HG03575 (cell line): Measurements from ENCODE around the gene KANK4.
"Not testable (repeated sequence)": the region's sequence is repeated elsewhere in the genome, so short reads cannot be mapped to it uniquely, and the experiment has no call there.

ENCODE experiments used
- ATAC-seq: cut with Tn5 transposase; IDR thresholded peaks from one replicate; pipeline ENCODE4 v1.9.1; 2021; ENCODE audit not compliant: unreplicated experiment, insufficient number of reproducible peaks, low FRiP score; ENCODE audit errors: extremely low read depth

The KANK4 gene

DNA sequence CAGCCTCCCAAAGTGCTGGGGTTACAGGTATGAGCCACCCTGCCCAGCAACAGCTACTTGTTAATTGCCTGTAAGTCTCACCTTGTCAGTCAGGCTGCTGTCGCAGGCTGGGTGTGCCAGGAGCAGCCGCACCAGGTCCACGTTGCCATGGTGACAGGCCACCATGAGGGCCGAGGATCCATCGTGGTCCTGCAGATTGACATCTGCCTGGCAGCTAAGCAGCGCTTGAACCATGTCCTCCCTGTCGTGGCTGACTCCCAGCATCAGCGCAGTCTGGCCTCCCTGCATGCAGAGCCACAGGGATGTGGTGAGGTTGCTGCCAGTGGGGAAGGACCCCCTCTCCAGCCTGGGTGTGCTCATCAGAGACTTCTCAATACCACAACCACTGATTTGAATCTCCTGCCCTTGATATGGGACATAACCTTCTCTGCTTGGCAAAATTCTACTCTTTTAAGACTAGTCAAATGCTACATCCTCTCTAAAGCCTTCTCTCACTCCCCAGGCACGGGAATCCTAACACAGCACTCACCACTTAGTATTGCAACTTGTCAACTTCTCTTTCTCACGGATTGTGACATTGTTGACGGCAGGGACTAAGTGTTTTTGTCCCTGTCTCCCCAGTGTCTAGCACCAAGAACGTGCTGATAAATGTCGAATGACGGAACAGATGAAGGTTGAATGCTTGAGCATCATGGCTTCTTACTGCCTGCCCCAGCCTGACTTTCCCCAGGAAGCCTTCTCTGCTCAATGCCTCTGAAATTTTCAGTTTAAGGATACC is 71.7 kb downstream of the KANK4 start:
- ATAC-seq: no peak

DNA sequence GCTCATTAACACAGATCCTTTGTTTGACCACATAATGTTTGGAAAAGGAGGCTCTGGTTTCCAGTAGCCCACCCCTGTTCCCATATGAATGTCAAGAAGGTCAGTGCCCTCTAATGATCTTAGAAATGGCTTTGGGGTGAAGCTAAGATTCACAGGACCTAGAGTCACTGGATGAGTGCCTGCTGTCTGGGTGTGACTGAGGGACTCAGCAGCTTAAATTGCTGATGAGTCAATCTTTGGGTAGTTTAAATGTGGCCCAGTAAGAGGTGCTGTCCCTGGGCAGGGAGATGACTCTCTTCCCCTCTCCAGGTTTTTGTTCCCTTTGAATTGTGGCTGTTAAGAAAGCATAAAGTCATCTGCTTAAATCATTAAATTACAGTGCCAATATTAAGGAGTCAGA is 74.0 kb downstream of the KANK4 start:
- ATAC-seq: no peak

DNA sequence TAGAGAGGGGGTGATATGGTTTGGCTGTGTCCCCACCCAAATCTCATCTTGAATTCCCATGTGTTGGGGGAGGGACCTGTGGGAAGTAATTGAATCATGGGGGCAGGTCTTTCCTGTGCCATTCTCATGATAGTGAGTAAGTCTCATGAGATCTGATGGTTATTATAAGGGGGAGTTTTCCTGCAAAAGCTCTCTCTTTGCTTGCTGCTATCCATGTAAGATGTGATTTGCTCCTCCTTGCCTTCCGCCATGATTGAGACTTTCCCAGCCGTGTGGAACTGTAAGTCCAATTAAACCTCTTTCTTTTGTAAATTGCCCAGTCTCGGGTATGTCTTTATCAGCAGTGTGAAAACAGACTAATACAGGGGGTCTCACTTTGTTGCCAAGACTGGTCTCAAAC is 74.9 kb downstream of the KANK4 start:
- not testable (repeated sequence) for ATAC-seq

DNA sequence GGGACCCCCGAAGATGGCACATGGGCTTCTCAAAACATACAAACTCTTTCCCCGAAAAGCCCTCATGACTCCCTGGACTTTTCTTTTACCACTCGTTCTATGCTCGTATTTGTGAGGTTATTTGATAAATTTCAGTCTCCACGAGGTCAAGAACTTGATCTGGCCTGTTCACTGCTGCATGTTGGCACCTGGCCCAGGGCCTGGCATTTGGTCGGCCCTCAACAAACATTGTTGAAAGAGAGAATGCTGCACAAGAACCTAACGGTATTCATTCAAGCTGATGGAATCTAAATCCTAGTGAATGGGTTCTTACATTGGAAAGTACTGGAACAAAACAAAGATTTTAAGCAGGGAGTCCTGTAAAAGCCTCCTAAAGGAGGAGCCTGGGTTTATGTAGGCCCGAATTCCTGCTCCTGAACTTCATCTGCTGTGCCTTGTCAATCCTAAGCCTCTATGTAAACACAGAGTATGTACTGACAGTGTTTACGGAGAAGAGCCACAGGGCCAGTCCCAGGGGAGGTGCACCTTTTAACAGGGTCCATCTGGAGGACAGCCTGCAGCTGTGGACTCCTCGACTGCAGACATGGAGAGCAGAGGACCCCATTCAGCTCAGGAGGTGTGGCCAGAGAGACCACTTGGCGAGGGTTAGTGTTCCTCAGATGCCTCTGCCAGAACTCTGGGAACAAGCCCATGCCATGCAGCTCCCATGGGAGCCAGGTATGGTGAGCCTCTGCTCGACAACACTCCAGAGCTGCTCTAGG is 77.7 kb downstream of the KANK4 start:
- ATAC-seq: no peak

DNA sequence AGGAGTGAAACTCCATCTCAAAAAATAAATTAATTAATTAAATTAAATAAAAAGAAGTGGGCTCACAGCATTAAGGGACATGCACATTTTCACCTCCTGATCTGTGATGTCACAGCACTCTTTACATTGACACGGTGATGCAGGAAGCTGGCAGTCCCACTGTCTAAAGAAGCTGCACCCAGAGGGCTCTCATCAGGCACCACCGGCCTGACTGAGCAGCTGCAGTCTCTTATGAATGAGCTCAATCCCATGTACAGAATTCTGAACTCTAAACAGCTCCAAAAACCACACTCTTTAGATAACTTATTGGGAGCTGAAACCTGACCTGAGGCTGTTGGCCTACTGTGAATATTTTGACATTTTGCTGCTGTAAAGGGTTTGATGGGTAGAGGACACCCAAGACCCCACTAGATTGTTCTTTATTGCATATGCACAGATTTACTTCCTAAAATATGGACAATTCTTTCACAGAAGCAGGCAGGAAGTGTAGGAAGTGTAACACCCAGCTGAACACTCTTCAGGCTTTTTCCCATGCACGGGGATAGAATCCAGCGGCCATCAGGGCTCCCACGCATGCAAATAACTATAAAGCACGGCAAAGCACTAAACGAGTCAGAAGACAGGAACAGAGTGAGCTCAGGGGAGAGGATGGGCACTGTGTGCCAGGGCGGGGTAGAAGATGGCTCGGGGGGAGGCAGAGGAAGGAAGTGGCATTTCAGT is 78.4 kb downstream of the KANK4 start:
- ATAC-seq: no peak

DNA sequence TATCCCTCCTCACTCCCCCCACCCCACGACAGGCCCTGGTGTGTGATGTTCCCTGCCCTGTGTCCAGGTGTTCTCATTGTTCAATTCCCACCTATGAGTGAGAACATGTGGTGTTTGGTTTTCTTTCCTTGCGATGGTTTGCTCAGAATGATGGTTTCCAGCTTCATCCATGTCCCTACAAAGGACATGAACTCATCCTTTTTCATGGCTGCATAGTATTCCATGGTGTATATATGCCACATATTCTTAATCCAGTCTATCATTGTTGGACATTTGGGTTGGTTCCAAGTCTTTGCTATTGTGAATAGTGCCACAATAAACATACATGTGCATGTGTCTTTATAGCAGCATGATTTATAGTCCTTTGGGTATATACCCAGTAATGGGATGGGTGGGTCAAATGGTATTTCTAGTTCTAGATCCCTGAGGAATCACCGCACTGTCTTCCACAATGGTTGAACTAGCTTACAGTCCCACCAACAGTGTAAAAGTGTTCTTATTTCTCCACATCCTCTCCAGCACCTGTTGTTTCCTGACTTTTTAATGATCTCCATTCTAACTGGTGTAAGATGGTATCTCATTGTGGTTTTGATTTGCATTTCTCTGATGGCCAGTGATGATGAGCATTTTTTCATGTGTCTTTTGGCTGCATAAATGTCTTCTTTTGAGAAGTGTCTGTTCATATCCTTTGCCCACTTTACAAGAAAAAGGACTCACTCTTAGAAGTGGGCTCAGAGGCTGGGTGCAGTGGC is 79.4 kb downstream of the KANK4 start:
- ATAC-seq: not testable (repeated sequence)

DNA sequence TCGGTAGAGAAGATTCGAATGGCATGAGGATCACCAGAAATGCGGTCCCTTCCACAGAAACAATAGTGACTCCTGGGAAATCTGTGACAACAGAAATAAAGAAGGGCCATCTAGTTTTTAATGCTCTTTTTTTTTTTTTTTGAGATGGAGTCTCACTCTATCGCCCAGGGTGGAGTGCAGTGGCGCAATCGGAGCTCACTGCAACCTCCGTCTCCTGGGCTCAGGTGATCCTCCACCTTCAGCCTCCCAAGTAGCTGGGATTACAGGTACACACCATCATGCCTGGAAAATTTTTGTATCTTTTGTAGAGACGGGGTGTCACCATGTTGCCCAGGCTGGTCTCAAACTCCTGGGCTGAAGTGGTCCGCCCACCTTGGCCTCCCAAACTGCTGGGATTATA is 80.7 kb downstream of the KANK4 start:
- no peak for ATAC-seq

DNA sequence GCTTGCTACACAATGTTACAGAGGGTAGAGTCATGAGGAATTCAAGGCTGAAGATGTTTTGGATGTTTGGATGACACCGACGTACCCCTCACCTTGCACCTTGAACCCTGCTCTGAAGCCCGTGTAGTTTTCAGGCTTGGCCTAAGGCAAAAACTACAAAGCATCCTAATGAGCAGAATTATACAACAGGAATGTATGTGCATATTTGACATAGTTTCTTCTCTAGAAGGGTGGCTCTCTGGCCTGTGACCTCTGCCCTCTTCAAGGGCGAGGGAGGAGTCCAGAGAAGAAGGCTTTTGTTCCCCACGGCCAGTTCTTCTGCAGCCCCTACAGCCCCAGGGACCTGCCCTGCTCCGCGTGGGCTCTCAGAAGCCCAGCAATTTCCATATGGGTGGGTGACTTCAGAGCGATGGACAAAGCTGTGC is 81.3 kb downstream of the KANK4 start:
- no peak for ATAC-seq

DNA sequence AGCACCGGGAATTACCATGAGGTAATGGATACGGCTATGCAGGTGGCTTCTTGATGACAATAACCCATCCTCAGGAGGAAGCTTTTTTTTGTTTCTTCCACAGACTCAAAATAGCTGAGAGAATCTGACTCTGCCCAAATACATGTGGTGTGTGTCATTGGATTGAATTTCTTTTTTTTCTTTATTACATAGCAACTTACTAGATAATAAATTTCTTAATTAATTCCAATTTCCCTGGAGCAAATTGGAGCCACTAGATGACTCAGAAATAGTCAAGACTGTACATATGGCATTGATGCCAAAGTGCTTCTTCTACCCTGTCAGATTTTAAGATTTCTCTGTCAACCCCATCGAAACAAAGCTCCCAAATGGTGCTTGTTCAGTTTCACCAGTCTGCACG is 81.9 kb downstream of the KANK4 start:
- no peak for ATAC-seq

DNA sequence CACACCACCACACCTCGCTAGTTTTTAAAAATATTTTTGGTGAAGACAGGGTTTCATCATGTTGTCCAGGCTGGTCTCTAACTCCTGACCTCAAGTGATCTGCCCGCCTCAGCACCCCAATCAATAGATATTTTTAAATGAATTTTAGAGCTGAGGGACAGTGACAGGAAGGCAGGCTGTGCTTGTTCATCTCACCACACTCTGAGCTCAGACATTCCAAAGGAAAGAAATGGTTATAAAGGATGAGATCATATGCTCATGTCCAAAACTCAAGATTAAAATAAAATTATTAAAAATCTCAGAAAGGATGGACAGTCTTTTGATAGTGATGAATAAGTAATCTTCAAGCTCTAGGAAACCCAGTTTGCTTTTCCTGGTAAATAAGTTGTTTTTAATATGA is 83.7 kb downstream of the KANK4 start:
- ATAC-seq: no peak

DNA sequence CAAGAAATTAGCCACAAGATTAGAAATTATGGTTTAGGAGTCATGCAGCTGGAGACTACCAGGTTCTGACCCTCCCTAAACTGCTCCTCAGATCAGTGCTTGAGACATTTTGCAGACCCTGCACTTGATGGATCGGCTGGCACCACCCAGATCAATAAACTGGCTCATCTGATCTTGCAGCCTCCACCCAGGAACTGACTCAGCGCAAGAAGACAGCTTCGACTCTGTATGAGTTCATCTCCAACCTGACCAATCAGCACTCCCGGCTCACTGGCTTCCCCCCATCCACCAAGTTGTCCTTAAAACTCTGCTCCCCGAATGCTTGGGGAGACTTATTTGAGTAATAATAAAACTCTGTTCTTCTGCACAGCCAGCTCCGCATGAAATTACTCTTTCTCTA is 84.5 kb downstream of the KANK4 start:
- no peak for ATAC-seq

DNA sequence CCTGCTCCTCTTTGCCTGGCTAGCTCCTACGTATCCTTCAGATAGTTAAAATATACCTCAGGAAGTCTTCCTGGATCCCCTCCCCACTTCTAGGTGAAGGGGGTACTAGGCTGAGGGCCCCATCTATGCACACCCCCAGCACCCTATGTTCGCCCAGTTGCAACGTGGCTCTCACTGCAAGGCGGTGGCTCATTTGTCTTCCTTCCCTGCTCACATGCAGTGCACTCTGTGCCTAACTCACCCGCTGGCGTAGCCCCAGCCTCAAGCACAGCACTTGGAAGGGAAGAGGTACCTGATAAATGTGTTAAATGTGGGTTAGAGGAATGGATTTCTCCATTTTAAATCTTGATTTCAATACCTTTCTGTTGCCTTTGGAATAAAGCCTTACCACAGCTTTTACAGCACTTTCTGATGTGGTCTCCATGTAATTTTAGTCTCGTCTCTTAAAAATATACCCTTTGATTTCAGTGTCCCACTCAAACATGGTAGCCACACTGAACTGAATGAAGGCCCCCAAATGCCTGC is 85.2 kb downstream of the KANK4 start:
- ATAC-seq: no peak

DNA sequence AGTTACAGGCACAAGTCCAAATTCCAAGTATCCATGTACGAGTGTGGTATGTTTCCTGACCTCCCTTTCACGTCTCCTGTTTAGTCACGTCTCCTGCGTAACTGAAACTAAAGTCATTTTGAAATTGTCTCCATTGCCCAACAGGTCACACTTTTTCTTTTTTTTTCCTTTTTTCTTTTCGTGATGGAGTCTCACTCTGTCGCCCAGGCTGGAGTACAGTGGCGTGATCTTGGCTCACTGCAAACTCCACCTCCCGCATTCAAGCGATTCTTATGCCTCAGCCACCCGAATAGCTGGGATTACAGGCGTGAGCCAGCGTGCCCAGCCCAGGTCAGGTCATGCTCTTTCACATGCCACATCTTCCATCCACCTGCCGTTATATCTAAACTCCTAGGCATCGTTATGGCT is 86.4 kb downstream of the KANK4 start:
- no peak for ATAC-seq

DNA sequence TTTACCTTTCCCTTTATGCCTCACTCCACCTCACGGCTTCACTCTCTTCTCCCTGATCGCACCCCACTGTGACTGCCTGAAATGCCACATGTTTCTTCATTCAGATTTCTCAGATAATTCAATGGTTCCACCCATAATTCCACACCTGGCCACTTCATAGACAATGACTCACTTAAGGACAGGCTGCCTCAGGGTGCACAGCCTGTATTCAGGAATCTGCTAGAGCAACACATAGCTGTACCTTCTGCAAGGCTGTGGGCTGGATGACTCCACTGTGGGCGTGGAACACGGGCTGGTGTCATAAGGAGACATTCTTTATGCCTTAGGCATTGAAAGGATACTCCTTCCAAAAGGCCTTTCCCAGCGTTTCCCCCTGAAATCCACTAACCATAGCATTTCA is 88.5 kb downstream of the KANK4 start:
- no peak for ATAC-seq

DNA sequence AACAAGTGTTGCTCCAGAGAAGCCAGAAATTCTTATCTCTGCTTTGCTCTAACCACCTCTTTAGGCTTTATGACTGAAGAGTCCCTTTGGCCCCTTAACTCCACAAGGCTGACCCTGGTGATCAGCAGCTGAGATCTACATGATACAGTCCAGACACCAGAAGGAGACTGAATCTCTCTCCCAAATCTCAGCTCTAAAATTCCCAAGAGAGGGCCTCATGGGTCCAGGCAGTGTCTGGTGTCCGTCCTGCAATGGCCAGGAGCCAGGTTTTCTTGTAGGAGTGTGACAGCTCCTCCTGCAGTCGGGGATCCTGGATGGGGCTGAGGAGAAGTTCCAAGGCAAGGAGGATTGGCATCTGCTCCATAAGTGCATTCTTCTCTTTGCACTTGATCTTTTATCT is 89.3 kb downstream of the KANK4 start:
- no peak for ATAC-seq

DNA sequence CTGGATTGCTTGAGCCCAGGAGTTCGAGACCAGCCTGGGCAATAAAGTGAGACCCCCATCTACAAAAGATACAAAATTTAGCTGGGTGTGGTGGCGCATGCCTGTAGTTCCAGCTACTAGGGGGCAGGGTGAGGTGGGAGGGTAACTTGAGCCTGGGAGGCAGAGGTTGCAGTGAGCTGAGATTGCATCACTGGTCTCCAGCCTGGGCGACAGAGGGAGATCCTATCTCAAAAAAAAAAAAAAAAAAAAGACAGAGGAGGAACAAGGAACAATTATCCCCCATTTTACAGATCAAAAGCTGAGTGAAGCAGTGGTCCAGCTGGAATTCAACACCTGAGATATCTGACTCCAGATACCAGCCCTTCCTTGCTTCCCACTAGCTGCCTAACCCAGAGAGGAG is 89.8 kb downstream of the KANK4 start:
- no peak for ATAC-seq

DNA sequence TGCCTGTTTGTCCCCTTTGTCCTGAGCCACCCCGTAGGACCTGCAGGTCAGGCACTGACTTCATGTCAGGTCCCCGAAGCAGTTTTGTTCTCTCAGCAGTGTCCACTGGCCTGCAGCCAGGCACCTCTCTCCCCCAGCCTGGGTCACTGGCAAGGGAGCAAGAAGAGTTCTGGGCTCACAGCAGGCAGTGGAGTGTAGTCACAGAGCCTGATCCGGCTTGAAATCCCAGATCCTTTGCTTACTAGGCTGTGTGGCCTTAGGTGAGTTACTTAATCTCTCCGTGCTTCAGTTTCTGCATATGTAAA is 90.4 kb downstream of the KANK4 start:
- no peak for ATAC-seq

DNA sequence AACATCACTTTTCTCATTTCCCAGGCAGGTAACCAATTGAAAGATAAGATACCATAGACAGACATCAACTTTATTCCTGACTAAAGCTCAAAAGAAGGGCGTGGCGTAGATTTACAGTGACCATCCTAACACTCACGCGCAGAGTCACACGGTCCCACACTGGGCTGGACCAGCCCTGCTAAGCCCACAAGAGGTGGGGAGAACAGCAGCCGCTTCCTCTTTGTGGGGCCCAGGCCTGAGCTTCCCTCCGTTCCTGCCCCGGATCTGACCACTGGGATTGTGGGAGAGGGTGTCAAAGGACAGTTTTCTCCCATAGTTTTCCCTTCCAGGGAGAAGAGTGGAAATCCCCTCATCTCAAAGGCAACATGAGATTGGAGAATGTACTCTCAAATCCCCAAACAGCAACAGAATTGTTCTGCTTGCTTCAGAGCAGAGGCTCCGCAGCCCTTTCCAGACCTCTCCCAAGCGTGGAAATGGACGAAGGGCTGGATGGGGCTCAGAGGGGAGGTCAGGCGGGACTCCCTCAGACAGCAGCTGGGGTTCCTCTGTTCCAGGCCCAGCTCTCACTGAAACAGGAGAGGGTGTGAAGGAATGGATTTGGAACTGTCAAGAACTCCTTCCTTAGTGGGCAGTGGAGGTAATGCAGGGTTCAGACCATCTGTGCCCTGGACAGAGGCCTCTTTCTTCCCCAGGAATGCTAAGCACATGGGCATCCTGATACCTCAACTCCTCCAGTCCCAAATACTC is 90.9 kb downstream of the KANK4 start:
- ATAC-seq: no peak

DNA sequence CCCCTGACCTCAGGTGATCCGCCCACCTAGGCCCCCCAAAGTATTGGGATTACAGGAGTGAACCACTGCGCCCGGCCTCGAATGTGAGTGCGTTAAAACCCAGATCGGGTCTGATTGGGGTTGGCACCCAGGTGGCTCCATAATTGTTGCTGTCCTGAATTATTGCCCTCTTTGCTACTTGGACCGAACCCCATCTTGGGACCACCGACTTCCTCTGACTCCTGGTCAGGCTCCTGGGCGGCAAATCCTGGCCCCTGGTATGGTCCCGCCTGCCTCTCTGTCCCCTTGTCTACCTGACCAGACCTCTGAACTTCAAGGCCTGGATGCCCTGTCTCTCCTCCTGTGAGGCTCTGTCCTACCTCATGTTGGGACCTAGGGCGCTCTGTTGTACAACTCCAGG is 91.7 kb downstream of the KANK4 start:
- no peak for ATAC-seq
